H9 (cell line): ENCODE results near the gene OR13J1. TPM values are rescaled to one million over a fixed set of nuclear protein-coding genes. Genes with fewer than 3 reads are reported as not detected.

ENCODE experiments used
- DNase-seq: peaks from one replicate; pipeline ENCODE4 v3.0.0-alpha.2; 2017
- H2AFZ ChIP-seq: one replicate; pipeline ENCODE4 v1.6.1; 2013; ENCODE audit warnings: mild to moderate bottlenecking, low read length, control low read depth, moderate library complexity
- H2AK5ac ChIP-seq: 2 replicates; pipeline ENCODE4 v1.6.1; 2013; ENCODE audit warnings: low read length, control low read depth, mixed read lengths; ENCODE audit not compliant: insufficient read length
- H2BK120ac ChIP-seq: one replicate; pipeline ENCODE4 v1.6.1; 2013; ENCODE audit warnings: low read depth, mild to moderate bottlenecking, low read length, control low read depth, inconsistent platforms; ENCODE audit not compliant: poor library complexity, severe bottlenecking
- H2BK12ac ChIP-seq: 2 replicates; pipeline ENCODE4 v1.6.1; 2013; ENCODE audit warnings: low read length, control low read depth, mixed read lengths, low read depth; ENCODE audit not compliant: insufficient read length
- H2BK15ac ChIP-seq: 2 replicates; pipeline ENCODE4 v1.6.1; 2013; ENCODE audit warnings: low read depth, low read length, control low read depth
- H2BK20ac ChIP-seq: one replicate; pipeline ENCODE4 v1.6.1; 2013; ENCODE audit warnings: low read depth, mild to moderate bottlenecking, low read length, control low read depth, inconsistent platforms; ENCODE audit not compliant: poor library complexity, severe bottlenecking
- H2BK5ac ChIP-seq: 2 replicates; pipeline ENCODE4 v1.6.1; 2013; ENCODE audit warnings: low read length, control low read depth, mixed read lengths; ENCODE audit not compliant: insufficient read length
- H3K14ac ChIP-seq: 2 replicates; pipeline ENCODE4 v1.6.1; 2013; ENCODE audit warnings: low read length, control low read depth; ENCODE audit not compliant: insufficient read depth
- H3K18ac ChIP-seq: 2 replicates; pipeline ENCODE4 v1.6.1; 2013; ENCODE audit warnings: low read depth, mild to moderate bottlenecking, mixed read lengths, low read length, control low read depth; ENCODE audit not compliant: insufficient read length
- H3K23ac ChIP-seq: 2 replicates; pipeline ENCODE4 v1.6.1; 2013; ENCODE audit warnings: low read length, control low read depth, mixed read lengths, low read depth; ENCODE audit not compliant: insufficient read length
- H3K23me2 ChIP-seq: 2 replicates; pipeline ENCODE4 v1.6.1; 2013; ENCODE audit warnings: low read depth, mild to moderate bottlenecking, mixed read lengths, low read length, control low read depth; ENCODE audit not compliant: insufficient read length, poor library complexity, severe bottlenecking
- H3K27ac ChIP-seq: 2 replicates; pipeline ENCODE4 v1.5.1; 2013; ENCODE audit warnings: low read length, control low read depth, mixed read lengths, low read depth; ENCODE audit not compliant: insufficient read length
- H3K27me3 ChIP-seq: 2 replicates; pipeline ENCODE4 v1.6.1; 2013; ENCODE audit warnings: low read length, control low read depth, inconsistent platforms; ENCODE audit not compliant: insufficient read depth
- H3K4ac ChIP-seq: 2 replicates; pipeline ENCODE4 v1.6.1; 2013; ENCODE audit warnings: low read depth, mild to moderate bottlenecking, control low read depth, inconsistent platforms, low read length, moderate library complexity
- H3K4me1 ChIP-seq: 2 replicates; pipeline ENCODE4 v1.6.1; 2013; ENCODE audit warnings: low read length, control low read depth, inconsistent platforms; ENCODE audit not compliant: insufficient read depth
- H3K4me2 ChIP-seq: 2 replicates; pipeline ENCODE4 v1.6.1; 2013; ENCODE audit warnings: low read length, control low read depth, mixed read lengths; ENCODE audit not compliant: insufficient read length, insufficient read depth
- H3K56ac ChIP-seq: 2 replicates; pipeline ENCODE4 v1.6.1; 2013; ENCODE audit warnings: low read depth, mild to moderate bottlenecking, mixed read lengths, low read length, control low read depth; ENCODE audit not compliant: insufficient read length
- H3K79me1 ChIP-seq: 2 replicates; pipeline ENCODE4 v1.6.1; 2013; ENCODE audit warnings: low read depth, mild to moderate bottlenecking, moderate library complexity, low read length, control low read depth, inconsistent platforms; ENCODE audit not compliant: insufficient read depth, poor library complexity, severe bottlenecking
- H3K79me2 ChIP-seq: 2 replicates; pipeline ENCODE4 v1.6.1; 2013; ENCODE audit warnings: low read length, control low read depth, inconsistent platforms; ENCODE audit not compliant: insufficient read depth
- H3K9ac ChIP-seq: 2 replicates; pipeline ENCODE4 v1.6.1; 2013; ENCODE audit warnings: low read length, control low read depth, mixed read lengths; ENCODE audit not compliant: insufficient read length; ENCODE audit errors: extremely low read depth
- H3K9me3 ChIP-seq: one replicate; pipeline ENCODE4 v1.6.1; 2013; ENCODE audit warnings: low read depth, low read length, inconsistent platforms; ENCODE audit not compliant: control insufficient read depth
- H3T11ph ChIP-seq: one replicate; pipeline ENCODE4 v1.6.1; 2013; ENCODE audit warnings: mild to moderate bottlenecking, low read length, control low read depth, inconsistent platforms
- H4K20me1 ChIP-seq: one replicate; pipeline ENCODE4 v1.6.1; 2013; ENCODE audit not compliant: control insufficient read depth, insufficient read length, insufficient read depth
- H4K5ac ChIP-seq: 2 replicates; pipeline ENCODE4 v1.6.1; 2013; ENCODE audit warnings: low read depth, mild to moderate bottlenecking, mixed read lengths, low read length, control low read depth; ENCODE audit not compliant: insufficient read length
- H4K8ac ChIP-seq: replicated peaks from 2 replicates; pipeline ENCODE4 v1.6.1; 2013; ENCODE audit warnings: low read length, control low read depth, mixed read lengths, low read depth; ENCODE audit not compliant: insufficient read length
- H4K91ac ChIP-seq: 2 replicates; pipeline ENCODE4 v1.6.1; 2013; ENCODE audit warnings: low read depth, mild to moderate bottlenecking, moderate library complexity, mixed read lengths, low read length, control low read depth; ENCODE audit not compliant: insufficient read length
- H3K27ac Mint-ChIP-seq, 3 experiments: 2 replicates in 2 of 3; 3 replicates in 1 of 3; pipeline ENCODE4 v1.8.0; 2020 to 2021; ENCODE audit warnings: mixed read lengths in 3 of 3, mild to moderate bottlenecking in 1 of 3, moderate library complexity in 1 of 3
- H3K27me3 Mint-ChIP-seq: 2 replicates; pipeline ENCODE4 v1.8.0; 2021; ENCODE audit warnings: low read depth, mild to moderate bottlenecking, moderate library complexity, mixed read lengths
- H3K36me3 Mint-ChIP-seq, 3 experiments: 2 replicates in 2 of 3; 3 replicates in 1 of 3; pipeline ENCODE4 v1.8.0; 2020 to 2021; ENCODE audit warnings: low read depth in 3 of 3, mixed read lengths in 3 of 3; ENCODE audit not compliant: insufficient read depth in 1 of 3
- H3K4me1 Mint-ChIP-seq, 2 experiments: 2 replicates each; pipeline ENCODE4 v1.8.0; 2020; ENCODE audit warnings: mixed read lengths in 2 of 2
- H3K4me3 Mint-ChIP-seq, 2 experiments: 2 replicates in 1 of 2; 3 replicates in 1 of 2; pipeline ENCODE4 v1.8.0; 2020 to 2021; ENCODE audit warnings: mild to moderate bottlenecking in 2 of 2, mixed read lengths in 2 of 2, moderate library complexity in 1 of 2
- H3K9me3 Mint-ChIP-seq, 2 experiments: 2 replicates in 1 of 2; 3 replicates in 1 of 2; pipeline ENCODE4 v1.8.0; 2020; ENCODE audit warnings: mild to moderate bottlenecking in 2 of 2, mixed read lengths in 2 of 2, moderate library complexity in 1 of 2
- WGBS: extraction: QIAGEN DNeasy Blood & Tissue Kit; methylation state at CpG from one replicate; pipeline ENCODE4 v1.1.7; 2013; ENCODE audit warnings: missing lambda C conversion rate, low lambda C conversion rate, mixed read lengths; ENCODE audit not compliant: insufficient read length; ENCODE audit errors: extremely low coverage; 5-methylcytosine and 5-hydroxymethylcytosine counted together
- total RNA-seq: library from RNA; stranded (reverse); gene quantifications from 2 replicates; pipeline ENCODE4 v1.2.1, GENCODE V29; 2021
- TF ChIP-seq, protein P1 (sequence below): fragments of 200-600 bp; sonication (generic); conservative IDR thresholded peaks from 3 replicates; pipeline ENCODE4 v1.8.0; 2021; ENCODE audit warnings: antibody characterized with exemption, mild to moderate bottlenecking

Gene OR13J1
- total RNA-seq, 1 experiment from 2014 or later, result not detected

DNA sequence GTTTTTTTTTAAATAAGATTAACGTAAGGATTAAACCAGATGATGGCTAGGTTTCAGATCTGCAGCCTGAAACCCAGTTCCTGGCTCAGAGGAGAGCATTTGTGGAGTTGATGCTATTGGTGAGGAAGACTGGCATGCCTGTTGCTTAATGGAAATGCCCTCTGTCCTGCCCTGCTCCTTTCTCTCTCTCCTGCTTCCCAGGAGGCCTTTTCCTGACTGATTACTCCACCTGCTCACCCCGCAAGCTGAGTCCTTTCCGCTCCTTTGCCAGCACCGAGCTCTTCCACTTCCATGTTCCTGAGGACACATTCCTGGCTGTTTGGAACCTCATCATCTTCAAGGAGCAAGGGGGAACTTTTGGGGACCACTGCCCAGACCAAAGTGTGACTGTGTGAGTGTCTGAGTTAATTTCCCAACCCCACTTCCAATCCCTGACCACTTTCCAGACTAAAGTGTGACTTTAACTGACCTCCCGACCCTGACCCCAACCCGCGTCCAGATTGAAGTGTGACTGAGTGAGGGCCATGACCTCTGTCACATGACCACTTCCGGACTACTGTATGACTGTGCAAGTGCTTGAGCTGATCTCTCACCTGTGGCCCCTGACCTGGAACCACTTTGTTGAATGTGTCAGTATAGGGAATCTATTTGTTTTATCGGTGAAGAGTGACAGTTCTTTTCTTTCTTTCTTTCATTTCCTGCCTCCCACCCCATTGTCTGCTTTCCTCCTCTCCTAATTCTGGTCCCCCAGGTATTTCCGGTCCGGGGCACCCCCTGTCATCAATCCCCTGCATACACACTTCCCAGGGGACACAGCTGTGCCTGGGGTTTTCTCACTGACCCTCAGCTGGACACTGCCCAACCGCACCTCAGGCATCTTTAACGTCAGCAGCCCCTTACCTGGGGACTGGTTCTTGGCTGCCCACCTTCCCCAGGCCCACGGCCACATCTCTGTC lies 35.7 kb downstream of the OR13J1 start:
- Histone ChIP-seq H2BK120ac (no peak overlapping the region), H3K27me3 (no peaks in the 10 kb centered on the region), H3K4me1 (no peaks in the 10 kb centered on the region), H3K9ac (no peak overlapping the region), H2BK12ac (no peak overlapping the region), H2AFZ (no peak overlapping the region), H3K79me1 (no peaks in the 10 kb centered on the region), H4K8ac (no peak overlapping the region), H2BK20ac (no peak overlapping the region), H3K9me3 (no peaks in the 10 kb centered on the region), H3K27ac (no peak overlapping the region), H4K20me1 (no peaks in the 10 kb centered on the region), H3K23ac (no peak overlapping the region), H2BK5ac (no peak overlapping the region), H3K14ac (no peak overlapping the region), H3K79me2 (no peaks in the 10 kb centered on the region), H3T11ph (no peak overlapping the region), H3K23me2 (peaks cover 4% of the 10 kb centered on the region), H3K18ac (no peak overlapping the region), H2AK5ac (no peak overlapping the region), H3K56ac (no peak overlapping the region), H3K4ac (no peak overlapping the region), H4K5ac (no peak overlapping the region), H2BK15ac (no peak overlapping the region), H3K4me2 (no peak overlapping the region), H4K91ac (no peak overlapping the region)
- peaks cover 16 to 20% of the 10 kb centered on the region in 2 experiments for H3K4me1 Mint-ChIP-seq
- H3K9me3 Mint-ChIP-seq, result no peaks in the 10 kb centered on the region
- H3K27me3 Mint-ChIP-seq, result peaks cover 17% of the 10 kb centered on the region
- TF ChIP-seq, protein P1, sequence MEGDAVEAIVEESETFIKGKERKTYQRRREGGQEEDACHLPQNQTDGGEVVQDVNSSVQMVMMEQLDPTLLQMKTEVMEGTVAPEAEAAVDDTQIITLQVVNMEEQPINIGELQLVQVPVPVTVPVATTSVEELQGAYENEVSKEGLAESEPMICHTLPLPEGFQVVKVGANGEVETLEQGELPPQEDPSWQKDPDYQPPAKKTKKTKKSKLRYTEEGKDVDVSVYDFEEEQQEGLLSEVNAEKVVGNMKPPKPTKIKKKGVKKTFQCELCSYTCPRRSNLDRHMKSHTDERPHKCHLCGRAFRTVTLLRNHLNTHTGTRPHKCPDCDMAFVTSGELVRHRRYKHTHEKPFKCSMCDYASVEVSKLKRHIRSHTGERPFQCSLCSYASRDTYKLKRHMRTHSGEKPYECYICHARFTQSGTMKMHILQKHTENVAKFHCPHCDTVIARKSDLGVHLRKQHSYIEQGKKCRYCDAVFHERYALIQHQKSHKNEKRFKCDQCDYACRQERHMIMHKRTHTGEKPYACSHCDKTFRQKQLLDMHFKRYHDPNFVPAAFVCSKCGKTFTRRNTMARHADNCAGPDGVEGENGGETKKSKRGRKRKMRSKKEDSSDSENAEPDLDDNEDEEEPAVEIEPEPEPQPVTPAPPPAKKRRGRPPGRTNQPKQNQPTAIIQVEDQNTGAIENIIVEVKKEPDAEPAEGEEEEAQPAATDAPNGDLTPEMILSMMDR, result no peak
- no peak for DNase-seq
- peak overlapping the region in 1 of 3 experiments; percentile 55; a peak in 1 of 7 replicates for H3K27ac Mint-ChIP-seq
- no CpG with 5 or more reads among the region's 14 CpGs for WGBS
- no peak overlapping the region for H3K4me3 Mint-ChIP-seq
- no peaks in the 10 kb centered on the region; a peak in 1 of 7 replicates for H3K36me3 Mint-ChIP-seq
